Parietal lobe (tissue), 1 donor: ENCODE data around the gene ADORA1. TPM values are rescaled to one million over a fixed set of nuclear protein-coding genes. Genes with fewer than 3 reads are reported as not detected.

Experiments
- total RNA-seq: library from RNA; depleted of rRNA; stranded (reverse); fragments of >200 nt; gene quantifications from one replicate; pipeline ENCODE4 v1.2.3, GENCODE V29; 2014

ADORA1 gene
- 21.9 TPM for total RNA-seq

DNA sequence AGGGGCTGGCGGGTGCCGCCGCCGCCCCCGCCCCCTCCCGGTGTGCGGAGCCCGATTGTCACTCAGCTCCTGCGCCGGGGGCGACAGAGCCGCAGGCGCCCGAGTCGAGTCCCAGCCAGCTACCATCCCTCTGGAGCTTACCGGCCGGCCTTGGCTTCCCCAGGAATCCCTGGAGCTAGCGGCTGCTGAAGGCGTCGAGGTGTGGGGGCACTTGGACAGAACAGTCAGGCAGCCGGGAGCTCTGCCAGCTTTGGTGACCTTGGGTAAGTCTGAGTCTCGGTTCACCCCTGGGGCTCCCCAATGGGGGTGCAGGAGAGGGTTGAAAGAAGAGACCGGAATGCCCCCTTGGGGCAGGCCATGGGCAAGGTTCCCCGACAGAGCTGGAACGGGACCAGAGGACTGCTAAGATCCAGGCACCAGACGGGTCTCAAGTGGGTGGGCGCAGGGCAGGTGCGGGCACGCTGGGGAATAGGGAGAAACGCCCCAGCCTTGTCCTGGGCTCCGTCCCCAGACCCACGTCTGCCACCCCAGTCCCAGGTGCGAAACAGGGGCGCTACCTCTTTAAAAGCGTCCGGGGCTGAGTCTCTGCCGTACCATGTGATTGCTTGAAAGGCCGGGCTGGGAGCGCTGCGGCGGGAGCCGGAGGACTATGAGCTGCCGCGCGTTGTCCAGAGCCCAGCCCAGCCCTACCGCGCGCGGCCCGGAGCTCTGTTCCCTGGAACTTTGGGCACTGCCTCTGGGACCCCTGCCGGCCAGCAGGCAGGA lies at the start of gene ADORA1:
Gene ADORA1 (plus strand): TSS at position 61 of the 765 bp plus-strand sequence. CDS start 1,116 bp downstream, outside the sequence.

DNA sequence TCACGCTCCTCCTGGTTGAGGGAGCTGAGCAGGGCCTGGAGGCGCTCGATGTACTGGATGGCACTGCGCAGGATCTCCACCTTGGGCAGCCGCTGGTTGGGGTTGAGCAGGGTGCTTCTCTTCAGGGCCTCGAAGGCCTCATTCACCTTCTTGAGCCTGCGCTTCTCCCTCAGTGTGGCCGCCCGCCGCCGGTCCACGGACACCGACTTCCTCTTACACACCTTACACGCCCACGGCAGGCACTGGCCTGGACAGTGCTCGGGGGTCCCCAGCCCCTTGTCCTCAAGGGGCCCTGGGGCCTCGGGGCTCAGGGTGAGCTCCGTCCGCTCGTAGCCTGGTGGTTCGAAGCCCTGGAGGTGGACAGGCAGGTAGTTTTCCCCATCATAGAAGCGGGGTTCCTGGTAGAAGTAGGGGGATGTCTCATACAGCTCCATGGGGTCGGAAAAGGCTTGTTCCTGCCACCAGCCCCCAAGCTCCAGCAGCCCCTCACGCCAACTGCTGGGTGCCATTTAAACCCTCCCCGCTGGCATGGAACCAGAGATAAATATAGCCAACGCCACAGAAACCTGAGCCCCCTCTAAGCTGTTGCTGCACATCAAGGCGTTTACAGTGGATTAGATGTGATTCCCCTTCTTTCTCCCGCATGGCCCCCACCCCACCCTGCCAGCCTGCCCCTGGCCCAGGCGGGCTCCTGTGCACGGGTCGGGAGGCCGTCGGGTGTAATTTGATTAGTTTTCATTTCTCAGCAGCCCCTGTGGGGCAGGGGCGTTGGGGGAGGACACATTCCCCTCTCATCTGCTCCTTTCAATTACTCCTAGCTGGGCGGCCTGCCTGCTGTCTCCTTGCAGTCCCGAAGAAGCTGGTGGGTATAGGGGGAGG lies 41.8 kb upstream of the ADORA1 start, which contains the start of gene MYOG:
Gene MYOG (minus strand): TSS at position 485 of the 879 bp plus-strand sequence. CDS start 51 bp downstream, at position 434.

DNA sequence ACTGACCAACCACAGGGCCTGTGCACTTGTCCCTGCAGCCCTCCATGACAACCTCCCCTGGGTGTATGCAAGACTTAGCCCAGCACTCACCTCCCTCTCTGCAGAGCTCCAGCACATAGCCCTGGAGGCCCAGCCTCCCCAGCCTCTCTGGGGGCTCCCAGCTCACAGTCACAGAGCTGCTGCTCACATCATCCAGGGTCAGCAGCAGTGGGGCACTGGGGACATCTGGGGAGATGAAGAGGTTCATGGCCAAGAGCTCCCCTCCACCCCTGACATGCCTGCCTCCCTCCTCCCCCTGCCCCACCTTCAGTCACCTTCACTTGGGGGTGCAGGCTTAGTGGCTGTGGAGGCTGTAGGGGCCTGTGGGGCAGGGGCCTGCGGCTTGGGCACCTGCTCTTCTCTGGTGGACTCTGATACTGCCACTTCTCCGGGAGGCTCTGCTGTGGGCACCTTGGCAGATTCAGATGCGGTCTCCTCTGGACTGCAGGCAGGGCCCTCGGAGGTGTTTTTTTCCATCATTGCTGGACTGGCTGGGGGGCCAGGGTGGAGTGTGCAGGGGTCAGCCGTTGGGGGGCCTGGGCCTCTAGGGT lies 47.8 kb downstream of the ADORA1 start, which contains the start of gene MYBPH:
Gene MYBPH (minus strand): TSS at position 590 of the 590 bp plus-strand sequence. CDS start 71 bp downstream, at position 519.

DNA sequence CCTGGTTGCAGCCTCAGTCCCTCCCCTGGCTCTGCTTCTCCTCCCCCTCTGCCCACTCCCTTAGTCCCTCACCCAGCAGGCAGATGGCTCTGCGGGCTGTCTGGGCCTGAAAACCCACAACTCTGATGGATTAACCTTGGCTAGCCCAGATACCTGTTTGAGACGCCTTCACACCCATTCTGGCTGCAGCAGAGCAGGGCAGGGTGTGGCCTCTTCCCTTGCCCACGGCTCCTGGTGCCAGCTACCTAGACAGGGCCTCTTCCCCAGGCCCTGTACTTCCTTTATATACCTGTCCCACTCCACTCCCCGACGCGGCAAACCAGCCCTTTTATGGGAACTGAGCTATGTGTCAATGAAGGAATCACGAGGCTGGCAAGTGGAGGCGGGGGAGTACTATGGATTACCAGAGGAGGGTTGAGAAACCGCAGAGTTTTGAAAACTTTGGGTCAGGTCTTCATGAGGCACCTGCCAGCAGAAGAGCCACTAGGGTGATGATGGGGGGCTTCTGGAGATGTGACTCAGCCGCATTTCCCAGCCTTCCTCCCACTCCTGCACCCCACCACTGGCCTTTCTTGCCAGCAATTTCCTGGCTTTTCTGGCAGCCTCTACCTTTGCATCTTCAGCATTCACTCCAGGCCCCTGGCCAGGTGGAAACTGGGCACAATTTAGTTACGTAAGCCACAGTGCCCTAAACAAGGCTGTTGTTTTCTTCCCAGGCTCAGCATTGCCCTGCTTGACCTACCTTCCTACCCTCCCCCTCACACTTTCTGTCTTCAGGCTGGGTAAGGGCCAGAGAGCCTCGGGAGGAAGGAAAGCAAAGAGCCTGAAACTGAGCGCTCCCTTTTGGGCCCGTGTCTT lies 59.1 kb downstream of the ADORA1 start, which contains the start of gene CHI3L1:
Gene CHI3L1 (minus strand): TSS at position 259 of the 858 bp plus-strand sequence. CDS start 81 bp downstream, at position 178.

Other genes starting within 250 kb of the ADORA1 start
- 15.3 TPM for gene RABIF, start 238.6 kb upstream of the ADORA1 start, total RNA-seq
- gene KLHL12, start 200.5 kb upstream of the ADORA1 start, total RNA-seq, result 35.1 TPM
- 39.1 TPM for gene ADIPOR1, start 169.4 kb upstream of the ADORA1 start, total RNA-seq
- 25.7 TPM for gene CYB5R1, start 160.5 kb upstream of the ADORA1 start, total RNA-seq
- 115 TPM for gene TMEM183A, start 120.4 kb upstream of the ADORA1 start, total RNA-seq
- gene PPFIA4, start 101.2 kb upstream of the ADORA1 start, total RNA-seq, result 44.1 TPM
- gene MYOG, start 41.7 kb upstream of the ADORA1 start, total RNA-seq, result not detected
- gene MYBPH, start 48.1 kb downstream of the ADORA1 start, total RNA-seq, result not detected
- gene CHI3L1, start 59.0 kb downstream of the ADORA1 start, total RNA-seq, result 0.63 TPM
- gene CHIT1, start 101.9 kb downstream of the ADORA1 start, total RNA-seq, result not detected
- 8.5 TPM for gene BTG2, start 177.8 kb downstream of the ADORA1 start, total RNA-seq
- not detected for gene FMOD, start 223.4 kb downstream of the ADORA1 start, total RNA-seq